Mononuclear cell (primary cell): ENCODE results near the gene ST14. TPM values are rescaled to one million over a fixed set of nuclear protein-coding genes. Genes with fewer than 3 reads are reported as not detected.

Experiments
- H3K27me3 ChIP-seq: 2 replicates; pipeline ENCODE4 v1.6.0; 2011; ENCODE audit warnings: low read length, control low read depth; ENCODE audit not compliant: insufficient read depth
- H3K4me1 ChIP-seq: 2 replicates; pipeline ENCODE4 v1.5.1; 2011; ENCODE audit warnings: mild to moderate bottlenecking, low read length, control low read depth; ENCODE audit not compliant: insufficient read depth
- H3K4me3 ChIP-seq: 2 replicates; pipeline ENCODE4 v1.5.1; 2011; ENCODE audit warnings: mild to moderate bottlenecking, low read length, moderate library complexity
- H3K9me3 ChIP-seq: 2 replicates; pipeline ENCODE4 v1.5.1; 2011; ENCODE audit warnings: low read depth, mild to moderate bottlenecking, control low read depth, low read length
- total RNA-seq: library from RNA; depleted of rRNA; stranded (reverse); fragments of >200 nt; gene quantifications from one replicate; pipeline ENCODE4 v1.2.3, GENCODE V29; 2012

The ST14 gene
- total RNA-seq, 1 donor = 11.4 TPM

DNA sequence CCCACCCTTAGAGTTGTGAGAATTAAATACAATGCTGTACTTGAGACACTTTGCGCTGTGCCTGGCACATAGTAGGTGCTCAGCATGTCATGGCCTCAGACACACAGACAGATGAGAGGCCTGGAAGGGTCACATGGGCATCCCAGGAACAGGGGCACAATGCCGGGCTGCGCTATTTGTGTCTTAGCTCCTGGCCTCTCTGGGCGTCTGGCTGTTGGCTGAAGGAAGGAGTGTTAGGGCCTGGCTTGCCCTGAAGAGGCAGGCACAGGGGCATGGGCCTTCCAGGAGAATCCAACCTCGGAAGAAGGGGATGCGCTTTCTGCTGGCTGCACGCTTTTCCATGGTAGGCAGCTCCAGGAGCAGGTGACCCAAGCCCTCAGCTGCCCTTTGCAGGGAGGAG is 41.4 kb downstream of the ST14 start:
- Histone ChIP-seq H3K4me3 (no peak overlapping the region), H3K27me3 (no peaks in the 10 kb centered on the region), H3K9me3 (no peaks in the 10 kb centered on the region), H3K4me1 (peaks cover 16% of the 10 kb centered on the region)

DNA sequence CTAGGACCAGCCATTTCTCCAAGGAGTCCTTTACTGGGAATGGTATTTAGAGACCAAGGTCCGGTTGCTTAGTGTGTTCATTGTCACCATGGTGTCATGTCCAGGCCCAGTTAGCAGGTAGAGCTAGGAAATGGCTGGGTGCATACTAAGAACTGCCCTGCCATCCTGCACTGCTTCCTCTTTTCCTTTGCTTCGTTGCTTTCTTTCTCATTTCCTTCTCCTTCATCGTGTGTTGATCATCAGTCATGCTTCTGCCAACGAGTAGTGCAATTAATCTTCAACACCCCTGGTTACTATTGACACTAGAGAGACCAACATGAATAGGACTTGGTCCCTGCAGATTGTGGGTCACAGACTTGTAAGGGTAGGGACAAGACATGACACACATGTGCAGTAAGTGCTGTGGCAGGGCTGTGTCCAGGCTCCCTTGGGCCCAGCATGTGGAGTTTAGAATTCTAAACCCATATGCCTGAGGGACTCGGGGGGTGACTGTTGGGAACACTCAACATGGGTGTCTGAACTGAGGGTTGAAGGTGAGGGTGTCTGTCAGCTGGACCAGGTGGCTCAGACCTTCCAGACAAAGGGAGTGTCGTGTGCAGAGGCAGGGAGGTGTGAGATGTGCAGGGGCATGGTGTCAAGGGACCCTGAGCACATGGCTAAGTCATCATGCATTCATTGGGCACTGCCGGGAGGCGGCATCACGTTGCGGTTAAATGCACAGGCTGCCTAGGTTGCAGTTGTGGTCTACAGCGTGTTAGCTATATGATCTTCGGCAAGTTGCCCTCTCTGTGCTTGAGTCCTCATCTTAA is 42.6 kb downstream of the ST14 start:
- H3K4me3 ChIP-seq = no peak overlapping the region
- no peaks in the 10 kb centered on the region for H3K27me3 ChIP-seq
- peaks cover 16% of the 10 kb centered on the region for H3K4me1 ChIP-seq
- H3K9me3 ChIP-seq = no peaks in the 10 kb centered on the region

DNA sequence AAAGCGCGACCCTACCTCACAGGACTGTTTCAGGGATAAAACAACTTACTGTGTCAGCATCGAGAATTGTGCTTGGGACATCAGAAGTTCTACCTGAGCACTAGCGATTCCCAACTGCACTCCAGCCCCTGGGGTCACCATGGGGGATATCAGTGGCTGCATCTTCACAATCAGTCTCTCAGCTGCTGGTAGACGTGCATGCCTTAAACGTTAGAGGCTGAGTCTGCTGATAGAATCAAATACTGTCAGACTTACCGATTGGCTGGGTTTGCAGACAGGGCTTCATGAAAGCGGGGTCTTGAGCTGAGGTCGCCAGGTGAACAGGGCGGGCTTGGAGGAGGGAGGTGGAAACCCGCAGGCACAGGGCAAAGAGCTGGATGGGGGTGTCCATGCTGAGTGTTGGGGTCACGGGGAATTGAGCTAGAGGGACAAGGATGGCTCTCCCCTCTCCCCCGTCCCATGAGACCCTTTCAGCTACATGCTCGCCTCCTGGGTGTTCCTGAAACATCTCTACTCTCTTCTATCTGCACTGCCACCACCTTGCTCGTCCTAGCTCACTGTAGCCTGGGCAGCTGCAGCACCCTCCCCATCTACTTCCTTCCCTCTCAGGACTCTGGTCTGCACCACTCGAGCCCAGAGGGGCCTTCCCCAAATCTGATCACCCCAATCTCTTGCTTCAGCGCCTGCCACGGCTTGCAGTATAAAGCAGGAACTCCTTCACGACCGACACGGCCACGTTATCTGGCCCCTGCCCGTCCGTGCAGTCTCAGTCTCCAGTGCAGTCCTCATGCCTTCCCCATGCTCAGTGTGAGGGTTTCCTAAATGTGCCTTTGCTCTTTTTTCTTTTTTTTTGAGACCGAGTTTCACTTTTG is 43.5 kb downstream of the ST14 start:
- H3K4me3 ChIP-seq = no peak overlapping the region
- H3K27me3 ChIP-seq = no peaks in the 10 kb centered on the region
- H3K9me3 ChIP-seq = no peaks in the 10 kb centered on the region
- peaks cover 16% of the 10 kb centered on the region for H3K4me1 ChIP-seq

DNA sequence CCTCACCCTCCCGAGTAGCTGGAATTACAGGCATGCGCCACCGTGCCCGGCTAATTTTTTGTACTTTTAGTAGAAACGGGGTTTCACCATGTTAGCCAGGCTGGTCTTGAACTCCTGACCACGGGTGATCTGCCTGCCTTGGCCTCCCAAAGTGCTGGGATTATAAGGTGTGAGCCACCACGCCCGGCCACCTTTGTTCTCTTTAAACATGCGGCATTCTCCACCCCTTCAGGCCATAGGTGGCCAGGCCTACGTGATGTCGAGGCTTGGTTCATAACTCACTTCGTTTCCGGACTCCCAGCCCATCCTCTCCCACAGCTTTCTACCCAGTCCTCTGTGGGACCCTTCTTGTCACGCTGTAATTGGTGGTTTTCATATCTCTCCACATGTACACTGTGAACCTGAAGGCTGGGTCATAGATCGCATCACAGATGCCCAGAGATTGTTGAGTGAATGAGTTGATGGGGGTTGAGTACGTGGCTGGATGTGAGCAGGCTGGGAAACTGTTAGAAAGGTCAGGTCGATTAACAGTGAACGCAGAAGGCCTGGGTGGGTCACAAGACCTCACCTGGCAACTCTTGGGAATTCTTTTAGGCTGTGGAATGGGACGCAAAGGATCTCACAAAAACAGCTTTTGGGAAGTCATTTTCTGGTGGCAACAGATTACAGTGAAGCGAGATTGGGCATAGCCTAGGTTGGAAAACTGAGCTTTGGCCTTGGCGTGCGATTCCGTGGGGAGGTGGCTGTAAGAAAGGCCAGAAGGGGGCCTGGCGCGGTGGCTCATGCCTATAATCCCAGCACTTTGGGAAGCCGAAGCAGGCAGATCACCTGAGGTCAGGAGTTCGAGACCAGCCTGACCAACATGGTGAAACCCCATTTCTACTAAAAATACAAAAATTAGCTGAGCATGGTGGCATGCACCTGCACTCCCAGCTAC is 44.5 kb downstream of the ST14 start:
- H3K9me3 ChIP-seq = no peaks in the 10 kb centered on the region

DNA sequence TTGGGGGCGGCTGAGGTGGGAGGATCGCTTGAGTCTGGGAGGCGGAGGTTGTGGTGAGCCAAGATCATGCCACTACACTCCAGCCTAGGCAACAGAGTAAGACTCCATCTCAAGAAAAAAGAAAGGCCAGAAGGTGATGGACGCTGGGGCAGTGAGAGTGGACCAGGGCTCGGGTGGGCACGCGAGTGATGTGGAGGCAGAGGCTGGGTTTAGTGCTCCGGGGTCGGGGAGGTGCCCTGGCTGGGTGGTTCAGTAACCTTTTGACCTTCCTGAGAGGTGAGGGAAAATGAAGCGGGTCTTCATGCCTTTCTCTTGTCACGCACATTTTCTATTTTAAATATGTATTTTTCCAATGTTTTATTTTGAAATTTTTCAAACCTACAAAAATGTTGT is 45.1 kb downstream of the ST14 start:
- H3K27me3 ChIP-seq = no peaks in the 10 kb centered on the region
- no peaks in the 10 kb centered on the region for H3K9me3 ChIP-seq
- H3K4me1 ChIP-seq = peaks cover 16% of the 10 kb centered on the region
- H3K4me3 ChIP-seq = no peak overlapping the region

More for the DNA sequence above, 44.5 kb downstream of the ST14 start:
- Histone ChIP-seq H3K4me1 (peaks cover 16% of the 10 kb centered on the region), H3K4me3 (no peak overlapping the region), H3K27me3 (no peaks in the 10 kb centered on the region)

GRCh38 chr11:130206141-130206540 is 46.6 kb downstream of the ST14 start:
- H3K27me3 ChIP-seq = no peaks in the 10 kb centered on the region
- no peaks in the 10 kb centered on the region for H3K9me3 ChIP-seq
- no peak overlapping the region for H3K4me3 ChIP-seq
- H3K4me1 ChIP-seq = peaks cover 16% of the 10 kb centered on the region

DNA sequence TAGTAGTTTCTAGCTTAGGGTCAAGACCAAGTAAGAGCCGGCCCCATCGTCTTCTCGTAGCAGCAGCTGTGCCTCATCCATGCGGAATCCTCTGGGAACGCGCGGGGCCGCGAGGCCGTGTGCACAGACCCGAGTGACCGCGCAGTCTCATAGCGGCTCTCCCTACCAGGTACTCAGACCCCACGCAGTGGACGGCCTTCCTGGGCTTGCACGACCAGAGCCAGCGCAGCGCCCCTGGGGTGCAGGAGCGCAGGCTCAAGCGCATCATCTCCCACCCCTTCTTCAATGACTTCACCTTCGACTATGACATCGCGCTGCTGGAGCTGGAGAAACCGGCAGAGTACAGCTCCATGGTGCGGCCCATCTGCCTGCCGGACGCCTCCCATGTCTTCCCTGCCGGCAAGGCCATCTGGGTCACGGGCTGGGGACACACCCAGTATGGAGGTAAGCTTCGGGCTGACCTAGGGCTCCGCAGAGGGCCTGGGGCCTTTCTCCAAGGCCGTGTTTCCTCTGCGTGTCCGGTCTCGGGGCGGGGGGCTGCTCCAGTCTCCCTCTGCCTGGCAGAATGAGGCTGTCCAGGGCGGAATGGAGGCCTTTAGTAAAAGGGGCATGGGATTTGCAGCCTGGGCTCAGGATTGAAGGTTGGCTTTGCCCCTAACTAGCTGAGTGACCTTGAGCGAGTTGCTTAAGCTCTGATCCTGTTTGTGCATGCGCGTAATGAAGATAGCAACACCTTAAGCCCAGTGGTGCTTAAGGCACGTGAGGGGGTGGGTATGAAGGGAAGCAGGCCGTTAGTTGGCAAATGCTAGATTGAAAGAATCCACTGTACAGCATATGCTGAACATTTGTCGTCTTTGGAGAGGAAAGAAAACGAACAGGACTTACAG is 48.9 kb downstream of the ST14 start:
- H3K27me3 ChIP-seq = no peaks in the 10 kb centered on the region
- peaks cover 3% of the 10 kb centered on the region for H3K4me1 ChIP-seq
- no peaks in the 10 kb centered on the region for H3K9me3 ChIP-seq
- H3K4me3 ChIP-seq = no peak overlapping the region

- Histone ChIP-seq H3K4me3 (no peak overlapping the region), H3K9me3 (no peaks in the 10 kb centered on the region), H3K4me1 (peaks cover 3% of the 10 kb centered on the region), H3K27me3 (no peaks in the 10 kb centered on the region)
Measured at GRCh38 chr11:130209128-130209932, 49.7 kb downstream of the ST14 start.

DNA sequence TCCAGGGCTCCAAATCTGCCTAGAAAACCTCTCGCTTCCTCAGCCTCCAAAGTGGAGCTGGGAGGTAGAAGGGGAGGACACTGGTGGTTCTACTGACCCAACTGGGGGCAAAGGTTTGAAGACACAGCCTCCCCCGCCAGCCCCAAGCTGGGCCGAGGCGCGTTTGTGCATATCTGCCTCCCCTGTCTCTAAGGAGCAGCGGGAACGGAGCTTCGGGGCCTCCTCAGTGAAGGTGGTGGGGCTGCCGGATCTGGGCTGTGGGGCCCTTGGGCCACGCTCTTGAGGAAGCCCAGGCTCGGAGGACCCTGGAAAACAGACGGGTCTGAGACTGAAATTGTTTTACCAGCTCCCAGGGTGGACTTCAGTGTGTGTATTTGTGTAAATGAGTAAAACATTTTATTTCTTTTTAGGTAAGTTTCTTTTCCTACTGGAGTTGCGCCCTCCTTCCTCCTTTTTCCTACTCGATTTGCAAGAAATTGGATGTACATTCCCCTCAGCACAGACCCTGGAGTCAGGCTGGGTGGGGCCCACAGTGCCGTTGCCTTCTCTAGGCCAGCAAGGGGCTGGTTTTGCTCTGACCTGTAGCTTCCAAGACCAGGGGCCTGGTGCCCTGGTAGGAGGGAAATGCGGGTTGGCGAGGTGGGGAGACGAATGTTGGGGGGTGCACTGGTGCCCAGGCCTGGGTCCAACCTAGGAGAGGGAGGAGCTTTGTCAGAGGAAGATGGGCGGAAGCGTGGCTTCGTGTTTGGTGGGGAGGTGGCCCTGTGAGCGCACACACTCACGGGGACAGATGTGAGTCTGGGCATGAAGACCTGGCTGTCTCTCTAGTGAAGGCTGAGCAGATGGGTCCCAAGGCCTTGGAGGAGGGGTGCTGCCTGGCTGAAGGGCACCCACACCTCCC is 50.6 kb downstream of the ST14 start:
- Histone ChIP-seq H3K27me3 (no peaks in the 10 kb centered on the region), H3K4me1 (peaks cover 3% of the 10 kb centered on the region), H3K9me3 (no peaks in the 10 kb centered on the region), H3K4me3 (no peak overlapping the region)

- Histone ChIP-seq H3K4me3 (no peak overlapping the region), H3K4me1 (peaks cover 3% of the 10 kb centered on the region), H3K27me3 (no peaks in the 10 kb centered on the region), H3K9me3 (no peaks in the 10 kb centered on the region)
Measured at GRCh38 chr11:130211144-130211543, 51.6 kb downstream of the ST14 start.

- Histone ChIP-seq H3K4me3 (no peak overlapping the region), H3K4me1 (peaks cover 3% of the 10 kb centered on the region), H3K9me3 (no peaks in the 10 kb centered on the region), H3K27me3 (no peaks in the 10 kb centered on the region)
Measured at GRCh38 chr11:130211781-130212401, 52.3 kb downstream of the ST14 start.

- Histone ChIP-seq H3K4me1 (peaks cover 3% of the 10 kb centered on the region), H3K9me3 (no peaks in the 10 kb centered on the region), H3K4me3 (no peak overlapping the region), H3K27me3 (no peaks in the 10 kb centered on the region)
Measured at GRCh38 chr11:130212431-130212961, 52.9 kb downstream of the ST14 start.
